ENCODE measurements around the gene CSPG5.

The CSPG5 gene

DNA sequence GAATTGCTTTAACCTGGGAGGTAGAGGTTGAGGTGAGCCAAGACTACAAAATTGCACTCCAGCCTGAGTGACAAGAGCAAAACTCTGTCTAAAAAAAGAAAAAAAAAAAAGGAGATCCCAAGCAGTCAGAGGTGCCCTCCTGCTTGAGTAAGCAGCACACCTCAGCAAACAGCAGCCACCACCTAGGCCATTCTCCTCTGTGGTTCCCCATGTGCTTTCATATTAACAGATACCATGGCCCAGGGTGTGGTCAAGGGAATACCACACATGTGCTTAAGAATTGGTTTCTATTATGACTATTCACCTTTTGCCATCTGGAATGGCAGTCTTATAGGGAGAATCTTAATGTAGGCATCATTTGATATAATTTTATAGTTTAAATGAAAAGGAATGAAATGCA lies 24.7 kb upstream of the CSPG5 start:
- Mint-ChIP-seq H3K36me3 (ENCODE audit: low read depth) (peaks cover 19% of the 10 kb centered on the region), H3K4me1 (ENCODE audit: low read depth) (peaks cover 2% of the 10 kb centered on the region), H3K27ac (no peak overlapping the region), H3K9me3 (no peaks in the 10 kb centered on the region), H3K4me3 (no peak overlapping the region), H3K27me3 (ENCODE audit: low read depth) (no peaks in the 10 kb centered on the region)

DNA sequence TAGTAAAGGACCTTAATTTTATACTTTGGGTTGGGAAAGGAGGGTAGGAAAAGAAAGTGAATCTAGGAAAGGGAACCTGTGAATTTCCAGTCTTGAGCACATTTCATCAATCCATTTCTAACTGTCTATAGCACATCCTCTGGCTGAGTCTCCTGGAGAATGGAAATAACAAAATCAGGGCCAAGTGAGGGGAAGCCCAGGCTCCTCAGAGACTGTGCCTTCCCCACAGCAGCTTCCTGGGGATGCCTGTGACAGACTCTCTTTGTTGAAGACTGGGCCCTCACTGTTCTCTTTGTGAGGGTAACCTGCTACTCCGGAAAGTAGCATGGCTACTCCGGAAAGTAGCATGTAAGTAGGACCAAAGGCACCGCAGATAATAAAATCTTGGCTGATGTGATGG lies 22.6 kb upstream of the CSPG5 start:
- no peaks in the 10 kb centered on the region for H3K27me3 Mint-ChIP-seq (ENCODE audit: low read depth)
- peaks cover 2% of the 10 kb centered on the region for H3K4me1 Mint-ChIP-seq (ENCODE audit: low read depth)
- H3K9me3 Mint-ChIP-seq, result no peaks in the 10 kb centered on the region
- peaks cover 21% of the 10 kb centered on the region for H3K36me3 Mint-ChIP-seq (ENCODE audit: low read depth)
- H3K27ac Mint-ChIP-seq, result no peak overlapping the region
- H3K4me3 Mint-ChIP-seq, result no peak overlapping the region

DNA sequence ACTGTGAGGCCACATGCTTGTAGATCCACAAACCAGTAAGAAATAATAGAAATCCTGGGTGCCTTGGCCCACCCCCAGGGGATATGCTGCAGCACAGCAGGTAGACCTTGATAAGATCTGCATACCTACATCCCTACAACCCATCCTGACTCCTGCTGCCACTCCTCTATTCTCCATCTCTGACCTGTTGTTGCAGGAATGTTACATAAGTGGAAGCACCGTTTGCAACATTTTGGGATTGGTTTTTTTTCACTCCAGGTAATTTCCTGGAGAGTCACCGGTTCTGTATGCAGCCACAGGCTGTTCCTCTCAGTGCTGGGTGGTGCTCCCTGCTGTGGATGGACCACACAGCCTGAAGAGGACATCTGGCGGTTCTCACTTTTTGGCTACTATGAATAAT lies 16.1 kb upstream of the CSPG5 start:
- Mint-ChIP-seq H3K4me3 (no peak overlapping the region), H3K27me3 (ENCODE audit: low read depth) (no peaks in the 10 kb centered on the region), H3K27ac (no peak overlapping the region)

DNA sequence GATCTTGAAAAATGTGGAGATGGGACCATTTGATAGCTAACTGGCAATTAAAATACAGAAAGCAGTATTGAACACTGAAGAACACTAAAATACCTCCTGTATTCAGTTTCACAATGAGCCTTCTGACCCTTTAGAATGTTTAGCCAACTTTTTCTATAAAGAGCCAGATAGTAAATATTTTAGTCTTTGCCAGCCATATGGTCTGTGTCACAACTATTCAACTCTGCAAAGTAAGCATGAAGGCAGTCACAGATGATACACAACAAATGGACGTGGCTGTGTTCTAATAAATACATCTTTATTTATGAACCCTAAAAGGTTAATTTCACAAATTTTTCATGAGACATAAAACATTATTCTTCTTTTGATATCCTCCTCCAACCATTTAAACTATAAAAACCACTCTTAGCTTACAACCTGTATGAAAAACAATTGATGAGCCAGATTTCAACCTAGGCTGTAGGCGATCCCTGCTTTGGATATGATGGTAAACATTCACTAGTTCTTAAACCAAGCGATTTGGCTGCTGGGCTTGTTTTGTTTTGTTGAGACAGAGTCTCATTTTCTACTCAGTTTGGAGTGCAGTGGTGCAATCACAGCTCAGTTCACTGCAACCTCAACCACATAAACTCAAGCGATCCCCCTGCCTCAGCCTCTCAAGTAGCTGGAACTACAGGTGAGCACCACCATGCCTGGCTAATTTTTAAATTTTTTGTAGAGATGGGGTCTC lies 13.6 kb upstream of the CSPG5 start:
- H3K4me3 Mint-ChIP-seq, result no peak overlapping the region
- H3K36me3 Mint-ChIP-seq (ENCODE audit: low read depth), result peaks cover 22% of the 10 kb centered on the region
- no peaks in the 10 kb centered on the region for H3K4me1 Mint-ChIP-seq (ENCODE audit: low read depth)
- no peaks in the 10 kb centered on the region for H3K9me3 Mint-ChIP-seq
- H3K27ac Mint-ChIP-seq, result no peak overlapping the region
- no peaks in the 10 kb centered on the region for H3K27me3 Mint-ChIP-seq (ENCODE audit: low read depth)

More for the DNA sequence above, 16.1 kb upstream of the CSPG5 start:
- no peaks in the 10 kb centered on the region for H3K4me1 Mint-ChIP-seq (ENCODE audit: low read depth)
- peaks cover 17% of the 10 kb centered on the region for H3K36me3 Mint-ChIP-seq (ENCODE audit: low read depth)
- no peaks in the 10 kb centered on the region for H3K9me3 Mint-ChIP-seq

DNA sequence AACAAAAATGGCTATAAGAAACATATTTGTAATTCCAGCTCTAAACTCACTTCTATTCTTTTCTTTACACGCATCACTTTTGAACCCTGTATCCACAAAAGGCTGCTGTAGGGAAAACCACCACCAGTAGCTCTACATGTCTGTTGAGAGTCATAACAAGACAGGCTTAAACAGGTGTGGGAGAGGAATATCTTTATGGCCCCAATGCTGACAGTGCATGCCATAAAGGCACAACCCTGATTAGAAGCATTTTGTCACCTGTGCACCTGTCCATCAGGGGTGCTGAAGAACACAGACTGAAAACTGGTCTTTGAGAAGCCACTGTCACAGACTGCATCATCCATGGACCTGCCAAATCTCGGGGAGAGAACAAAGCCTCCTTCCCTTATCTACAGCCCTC lies 11.6 kb upstream of the CSPG5 start:
- H3K36me3 Mint-ChIP-seq (ENCODE audit: low read depth), result peaks cover 32% of the 10 kb centered on the region
- no peak overlapping the region for H3K4me3 Mint-ChIP-seq
- no peak overlapping the region for H3K27ac Mint-ChIP-seq
- H3K4me1 Mint-ChIP-seq (ENCODE audit: low read depth), result no peaks in the 10 kb centered on the region
- H3K9me3 Mint-ChIP-seq, result no peaks in the 10 kb centered on the region
- no peaks in the 10 kb centered on the region for H3K27me3 Mint-ChIP-seq (ENCODE audit: low read depth)

DNA sequence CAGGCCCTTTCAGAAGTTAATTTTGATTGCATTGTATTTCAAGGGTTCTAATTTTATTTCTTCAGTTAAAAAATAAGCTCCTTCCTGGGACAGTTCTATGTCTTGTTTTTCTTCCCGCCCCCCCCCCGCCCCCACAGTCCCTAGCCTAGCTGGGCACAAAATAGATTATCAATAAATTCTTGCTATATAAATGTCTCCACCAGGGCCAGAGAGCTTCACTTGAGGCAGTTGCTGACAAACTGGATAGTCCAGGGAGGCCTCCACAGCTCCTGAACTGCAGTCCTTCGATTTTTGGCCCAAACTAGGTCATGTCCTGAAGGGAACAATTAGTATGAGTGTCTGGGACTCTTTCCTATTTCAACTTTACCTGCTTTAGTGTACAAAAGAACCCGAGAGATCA lies 9.9 kb upstream of the CSPG5 start:
- H3K27ac Mint-ChIP-seq, result no peak overlapping the region
- no peaks in the 10 kb centered on the region for H3K27me3 Mint-ChIP-seq (ENCODE audit: low read depth)
- no peaks in the 10 kb centered on the region for H3K4me1 Mint-ChIP-seq (ENCODE audit: low read depth)
- H3K4me3 Mint-ChIP-seq, result no peak overlapping the region
- H3K9me3 Mint-ChIP-seq, result no peaks in the 10 kb centered on the region
- H3K36me3 Mint-ChIP-seq (ENCODE audit: low read depth), result peaks cover 33% of the 10 kb centered on the region

DNA sequence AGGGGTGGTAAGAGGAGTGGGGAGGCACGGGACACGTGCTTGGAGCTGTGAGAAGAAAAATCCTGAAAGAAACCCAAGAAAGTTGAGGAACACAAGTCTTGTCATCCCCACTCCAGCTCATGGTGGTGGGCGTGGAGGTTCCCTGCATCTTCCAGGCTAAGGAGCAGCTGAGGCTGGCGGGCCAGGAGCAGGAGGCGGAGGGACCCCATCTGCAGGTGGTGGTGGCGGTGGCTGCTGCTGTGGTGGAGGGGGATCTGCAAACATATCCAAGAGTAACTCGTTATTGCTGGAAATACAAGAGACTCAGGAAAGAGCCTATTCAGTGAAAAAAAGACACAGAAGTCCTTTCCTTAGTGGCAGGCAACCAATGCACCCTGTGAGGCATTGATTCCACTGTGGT lies 9.4 kb upstream of the CSPG5 start:
- Mint-ChIP-seq H3K27ac (no peak overlapping the region), H3K36me3 (ENCODE audit: low read depth) (peaks cover 33% of the 10 kb centered on the region), H3K4me3 (no peak overlapping the region), H3K27me3 (ENCODE audit: low read depth) (no peaks in the 10 kb centered on the region), H3K4me1 (ENCODE audit: low read depth) (no peaks in the 10 kb centered on the region), H3K9me3 (no peaks in the 10 kb centered on the region)

DNA sequence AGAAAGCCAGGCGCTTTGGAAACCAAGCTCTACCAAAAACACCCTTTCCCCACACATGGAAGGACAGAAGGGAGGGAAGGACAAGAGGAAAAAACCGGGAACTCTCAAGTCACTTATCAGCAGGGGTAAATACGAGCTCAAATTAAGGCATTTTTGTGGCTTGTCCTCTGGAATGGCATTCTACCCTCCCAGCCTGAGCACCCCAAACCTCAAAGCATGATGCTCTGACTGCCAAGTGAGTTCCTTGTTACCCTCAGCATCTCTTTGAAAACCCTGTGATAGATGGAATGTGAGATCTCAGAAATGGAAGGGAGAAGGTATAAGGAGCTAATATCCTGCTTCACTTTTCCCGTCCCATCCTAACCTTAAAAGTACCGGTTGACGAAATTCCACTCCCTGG lies 8.1 kb upstream of the CSPG5 start:
- Mint-ChIP-seq H3K4me1 (ENCODE audit: low read depth) (no peaks in the 10 kb centered on the region), H3K9me3 (no peaks in the 10 kb centered on the region), H3K27ac (no peak overlapping the region), H3K27me3 (ENCODE audit: low read depth) (peaks cover 3% of the 10 kb centered on the region), H3K36me3 (ENCODE audit: low read depth) (peaks cover 30% of the 10 kb centered on the region), H3K4me3 (no peak overlapping the region)

DNA sequence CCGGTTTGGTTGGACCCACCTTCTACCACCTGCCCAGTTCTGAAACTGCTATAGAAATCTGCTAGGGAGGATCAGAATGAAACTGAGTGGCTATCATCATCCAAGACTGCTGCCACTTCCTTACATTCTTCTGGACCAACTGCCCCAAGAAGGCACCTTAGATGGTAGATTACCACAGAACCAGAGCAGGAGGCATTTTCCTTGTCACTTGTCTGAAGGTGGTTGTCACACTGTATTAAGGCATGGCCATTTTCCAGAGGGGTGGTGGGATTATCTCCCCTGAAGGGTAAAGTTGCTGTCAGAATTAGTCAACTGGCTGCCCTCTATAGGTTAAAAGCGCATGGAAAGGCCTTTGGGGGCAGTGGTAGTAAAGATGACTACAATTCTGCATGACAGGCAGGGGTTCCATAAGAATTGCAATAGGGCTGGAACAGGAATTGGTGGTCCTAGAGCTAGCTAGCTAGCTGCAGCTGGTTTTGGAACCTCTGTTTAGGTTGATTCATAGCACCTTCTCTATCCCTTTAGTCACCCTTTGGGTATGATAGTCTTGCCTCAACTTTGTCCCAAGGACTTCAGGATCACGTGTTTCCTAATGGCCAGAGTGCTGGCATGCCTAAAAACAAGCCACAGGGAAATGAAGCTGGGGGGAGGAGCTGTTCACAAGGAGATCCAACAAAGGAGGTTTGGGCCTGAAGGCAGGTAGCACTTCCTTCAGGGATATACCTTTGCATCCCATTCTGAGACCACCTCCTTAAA lies 4.8 kb upstream of the CSPG5 start:
- H3K4me1 Mint-ChIP-seq (ENCODE audit: low read depth), result no peaks in the 10 kb centered on the region
- H3K4me3 Mint-ChIP-seq, result no peak overlapping the region
- no peaks in the 10 kb centered on the region for H3K9me3 Mint-ChIP-seq
- H3K27me3 Mint-ChIP-seq (ENCODE audit: low read depth), result peaks cover 27% of the 10 kb centered on the region
- H3K27ac Mint-ChIP-seq, result no peak overlapping the region
- H3K36me3 Mint-ChIP-seq (ENCODE audit: low read depth), result peaks cover 18% of the 10 kb centered on the region

DNA sequence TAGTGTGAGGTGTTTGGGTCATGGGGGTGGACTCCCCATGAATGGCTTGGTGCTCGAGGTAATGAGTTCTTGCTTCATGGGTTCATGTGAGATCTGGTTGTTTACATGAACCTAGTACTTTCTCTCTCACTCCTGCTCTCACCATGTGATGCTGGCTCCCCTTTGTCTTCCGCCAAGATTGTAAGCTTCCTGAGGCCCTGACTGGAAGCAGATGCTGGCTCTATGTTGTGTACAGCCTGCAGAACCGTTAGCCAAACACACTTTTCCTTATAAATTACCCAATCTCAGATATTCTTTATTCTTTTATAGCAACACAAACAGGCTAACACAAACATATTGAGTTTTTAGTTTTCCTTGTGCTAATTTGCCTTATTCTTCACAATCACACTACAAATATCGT lies 3.2 kb upstream of the CSPG5 start:
- Mint-ChIP-seq H3K36me3 (ENCODE audit: low read depth) (peaks cover 9% of the 10 kb centered on the region), H3K4me3 (no peak overlapping the region), H3K27me3 (ENCODE audit: low read depth) (peaks cover 31% of the 10 kb centered on the region), H3K9me3 (no peaks in the 10 kb centered on the region), H3K27ac (no peak overlapping the region), H3K4me1 (ENCODE audit: low read depth) (no peaks in the 10 kb centered on the region)

DNA sequence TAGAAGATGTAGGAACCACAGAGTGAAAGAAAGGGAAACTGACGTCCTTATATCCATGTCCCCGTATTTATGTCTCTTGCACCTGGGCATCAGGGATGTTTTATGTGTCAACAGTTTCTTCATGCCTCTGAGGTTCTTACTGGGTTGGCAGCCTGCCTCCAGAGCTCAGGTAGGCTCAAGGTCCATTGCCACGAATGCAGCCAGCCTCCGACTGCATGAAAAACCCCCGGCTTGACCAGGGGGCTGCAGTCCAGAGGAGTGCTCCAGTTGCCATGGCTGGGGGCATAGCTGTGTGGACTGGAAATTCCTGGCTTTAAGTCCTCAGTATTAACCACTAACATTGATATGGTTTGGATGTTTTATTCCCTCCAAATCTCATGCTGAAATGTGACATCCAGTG lies 2.8 kb upstream of the CSPG5 start:
- H3K4me3 Mint-ChIP-seq, result no peak overlapping the region
- H3K36me3 Mint-ChIP-seq (ENCODE audit: low read depth), result peaks cover 9% of the 10 kb centered on the region
- H3K9me3 Mint-ChIP-seq, result no peaks in the 10 kb centered on the region
- no peak overlapping the region for H3K27ac Mint-ChIP-seq
- H3K4me1 Mint-ChIP-seq (ENCODE audit: low read depth), result no peaks in the 10 kb centered on the region
- H3K27me3 Mint-ChIP-seq (ENCODE audit: low read depth), result peaks cover 31% of the 10 kb centered on the region

DNA sequence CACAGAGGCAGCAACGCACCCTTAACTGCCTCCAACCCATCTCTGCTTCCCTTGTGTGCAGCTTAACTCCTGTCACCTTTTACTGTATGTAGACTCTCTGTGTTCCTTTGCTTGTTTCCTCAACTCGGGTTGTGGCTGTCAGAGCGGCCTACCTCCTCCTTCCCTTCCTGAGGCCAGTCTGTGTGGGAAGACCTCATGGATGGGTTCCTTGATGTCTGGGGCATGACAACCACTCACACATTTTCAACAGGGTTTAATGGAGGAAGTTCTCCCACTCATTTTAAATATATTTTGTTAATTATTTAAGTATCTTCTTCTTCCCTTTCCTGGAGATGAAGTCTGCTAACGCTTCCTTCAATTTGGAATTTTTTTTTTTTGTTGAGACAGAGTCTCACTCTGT lies 1.8 kb upstream of the CSPG5 start:
- Mint-ChIP-seq H3K36me3 (ENCODE audit: low read depth) (peaks cover 4% of the 10 kb centered on the region), H3K4me1 (ENCODE audit: low read depth) (no peaks in the 10 kb centered on the region), H3K27me3 (ENCODE audit: low read depth) (peaks cover 34% of the 10 kb centered on the region), H3K4me3 (peak overlapping the region; percentile 60), H3K27ac (no peak overlapping the region), H3K9me3 (no peaks in the 10 kb centered on the region)

DNA sequence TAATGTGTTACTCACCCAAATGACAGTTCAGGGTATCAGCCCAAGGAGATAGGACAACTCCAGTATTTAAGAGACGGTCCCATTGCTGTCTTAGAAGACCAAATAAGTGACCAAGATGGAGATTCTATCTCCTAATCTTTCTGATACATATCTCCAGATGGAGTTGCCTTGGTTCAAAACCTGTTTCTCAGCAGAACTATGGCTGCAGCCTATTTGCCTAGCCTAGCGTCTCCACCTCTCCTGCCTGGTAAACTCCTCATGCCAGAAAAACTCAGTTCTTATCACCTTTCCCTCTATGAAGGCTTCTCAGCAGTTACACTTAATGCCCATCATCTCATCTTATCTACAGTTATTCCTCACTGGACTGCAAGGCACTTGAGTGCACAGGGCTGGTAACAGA lies 1.2 kb upstream of the CSPG5 start:
- H3K27me3 Mint-ChIP-seq (ENCODE audit: low read depth), result peaks cover 37% of the 10 kb centered on the region
- peak overlapping the region; percentile 60 for H3K4me3 Mint-ChIP-seq
- H3K36me3 Mint-ChIP-seq (ENCODE audit: low read depth), result no peaks in the 10 kb centered on the region
- H3K4me1 Mint-ChIP-seq (ENCODE audit: low read depth), result no peaks in the 10 kb centered on the region
- no peaks in the 10 kb centered on the region for H3K9me3 Mint-ChIP-seq
- H3K27ac Mint-ChIP-seq, result no peak overlapping the region

DNA sequence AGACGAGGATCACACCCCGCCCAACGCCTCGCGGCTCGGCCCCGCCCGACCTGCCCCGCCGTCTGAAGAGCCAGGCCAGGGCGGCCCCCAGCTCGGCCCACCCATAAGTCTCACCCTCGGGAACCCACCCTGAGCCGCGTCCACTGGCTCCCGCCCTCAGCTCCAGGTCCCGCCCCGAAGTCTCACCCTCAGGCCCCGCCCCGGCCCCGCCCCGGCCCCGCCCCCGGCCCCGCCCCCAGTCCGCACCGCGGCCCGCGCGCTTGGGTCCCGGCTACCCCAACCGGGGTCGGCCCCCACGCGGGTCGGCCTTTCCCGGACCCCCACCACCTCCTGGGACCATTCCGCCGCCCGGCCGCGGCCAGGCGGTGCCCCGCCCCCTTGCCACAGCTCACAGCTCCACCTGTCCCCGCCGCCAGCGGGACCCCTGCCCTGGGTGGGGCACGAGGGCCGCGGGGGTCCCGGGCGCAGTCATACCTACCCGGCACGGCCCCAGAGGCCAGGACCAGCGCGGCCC lies 489 bp downstream of the CSPG5 start:
- H3K4me1 Mint-ChIP-seq (ENCODE audit: low read depth), result no peaks in the 10 kb centered on the region
- H3K27me3 Mint-ChIP-seq (ENCODE audit: low read depth), result peaks cover 46% of the 10 kb centered on the region
- H3K9me3 Mint-ChIP-seq, result no peaks in the 10 kb centered on the region
- no peaks in the 10 kb centered on the region for H3K36me3 Mint-ChIP-seq (ENCODE audit: low read depth)
- H3K4me3 Mint-ChIP-seq, result peak overlapping the region; percentile 40
- H3K27ac Mint-ChIP-seq, result no peak overlapping the region

DNA sequence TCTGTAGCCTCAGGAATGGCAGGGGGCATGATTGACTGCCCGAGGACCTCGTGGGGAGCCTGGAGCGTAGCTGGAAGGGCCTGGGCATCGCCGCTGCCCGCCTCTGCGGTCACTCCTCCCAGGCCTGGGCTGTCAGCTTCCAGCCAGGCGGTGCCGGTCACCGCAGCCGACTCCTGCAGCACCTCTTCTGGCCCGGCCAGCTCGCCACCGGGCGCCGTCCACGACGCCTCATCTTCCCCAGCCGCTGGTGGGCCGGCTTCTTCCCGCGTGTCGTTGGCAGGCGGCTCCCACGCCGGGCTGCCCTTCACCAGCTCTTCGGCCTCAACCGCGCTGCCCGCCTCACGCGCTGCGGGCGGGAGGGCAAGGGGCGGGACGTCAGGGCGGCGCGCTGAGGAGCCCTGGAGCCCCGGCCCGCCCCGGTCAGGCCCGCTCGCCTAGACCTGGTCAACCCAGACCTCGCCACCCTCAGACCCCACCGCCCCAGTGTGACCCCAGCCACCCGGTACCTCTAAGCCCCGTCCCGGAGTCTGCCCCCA lies 1.0 kb downstream of the CSPG5 start:
- H3K4me1 Mint-ChIP-seq (ENCODE audit: low read depth), result no peaks in the 10 kb centered on the region
- H3K4me3 Mint-ChIP-seq, result peak overlapping the region; percentile 40
- H3K36me3 Mint-ChIP-seq (ENCODE audit: low read depth), result no peaks in the 10 kb centered on the region
- H3K27me3 Mint-ChIP-seq (ENCODE audit: low read depth), result peaks cover 51% of the 10 kb centered on the region
- H3K9me3 Mint-ChIP-seq, result no peaks in the 10 kb centered on the region
- H3K27ac Mint-ChIP-seq, result no peak overlapping the region

Measured in T-helper 1 cell treated with Interleukin-12 subunit alpha and Interleukin-12 subunit beta and Interleukin-4 antibody, amounts not matched to agents 30 μg/mL and 1 μg/mL, for 36 hours (primary cell).